Activated T-cell treated with anti-CD3 and anti-CD28 coated beads for 48 hours (primary cell): Measurements from ENCODE around the gene PPM1H.
"Not testable (repeated sequence)": the region's sequence is repeated elsewhere in the genome, so short reads cannot be mapped to it uniquely, and the experiment has no call there.

Experiments
- DNase-seq: peaks from one replicate; pipeline ENCODE4 v3.0.0-alpha.2; 2020; ENCODE audit warnings: low read depth

Gene PPM1H

DNA sequence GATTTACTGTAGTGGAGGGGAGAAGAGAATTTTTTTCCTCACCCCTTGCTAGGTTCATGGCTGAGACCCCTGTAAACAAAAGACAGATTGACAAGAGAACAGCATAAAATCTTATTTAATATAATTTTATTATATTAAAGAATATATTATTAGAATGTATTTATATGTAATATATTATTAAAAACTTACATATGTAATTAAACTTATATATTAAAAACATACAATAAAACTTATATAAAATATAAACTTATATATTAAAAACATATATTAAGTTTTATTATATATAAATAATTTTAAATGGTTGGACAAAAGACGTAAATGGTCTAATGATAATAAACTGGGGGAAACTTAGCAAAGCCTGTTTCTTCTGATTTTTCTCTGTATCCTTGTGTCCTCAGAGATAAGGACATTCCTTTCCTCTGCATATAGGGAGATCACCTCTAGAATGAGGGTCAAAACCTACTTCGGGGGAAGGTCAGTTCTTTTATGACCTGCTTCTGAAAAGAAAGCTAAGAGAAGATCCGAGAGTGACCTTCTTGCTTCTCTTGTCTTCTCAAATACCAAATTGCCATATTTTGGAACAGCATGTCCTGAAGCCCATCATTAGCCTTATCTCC, 8.9 kb upstream of the PPM1H start:
- DNase-seq: no peak

DNA sequence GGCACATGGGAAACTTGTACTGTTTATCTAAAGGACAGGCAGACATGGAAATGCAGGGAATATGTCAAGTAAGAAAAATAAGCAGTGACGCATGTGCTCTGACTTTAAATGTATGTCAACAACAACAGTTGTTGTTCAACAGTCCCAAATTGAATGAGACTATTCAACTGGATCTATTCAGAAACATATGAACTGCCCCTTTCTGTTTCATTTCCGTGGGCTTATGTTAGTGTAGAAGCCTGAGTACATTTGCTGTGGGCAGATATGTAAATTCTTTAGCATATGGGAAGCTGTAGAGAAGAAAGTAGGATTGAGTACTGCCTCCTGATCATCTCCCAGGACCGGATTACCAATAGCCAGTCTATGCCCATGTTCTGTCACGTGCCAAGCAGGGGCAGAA, 7.4 kb upstream of the PPM1H start:
- not testable (repeated sequence) for DNase-seq

DNA sequence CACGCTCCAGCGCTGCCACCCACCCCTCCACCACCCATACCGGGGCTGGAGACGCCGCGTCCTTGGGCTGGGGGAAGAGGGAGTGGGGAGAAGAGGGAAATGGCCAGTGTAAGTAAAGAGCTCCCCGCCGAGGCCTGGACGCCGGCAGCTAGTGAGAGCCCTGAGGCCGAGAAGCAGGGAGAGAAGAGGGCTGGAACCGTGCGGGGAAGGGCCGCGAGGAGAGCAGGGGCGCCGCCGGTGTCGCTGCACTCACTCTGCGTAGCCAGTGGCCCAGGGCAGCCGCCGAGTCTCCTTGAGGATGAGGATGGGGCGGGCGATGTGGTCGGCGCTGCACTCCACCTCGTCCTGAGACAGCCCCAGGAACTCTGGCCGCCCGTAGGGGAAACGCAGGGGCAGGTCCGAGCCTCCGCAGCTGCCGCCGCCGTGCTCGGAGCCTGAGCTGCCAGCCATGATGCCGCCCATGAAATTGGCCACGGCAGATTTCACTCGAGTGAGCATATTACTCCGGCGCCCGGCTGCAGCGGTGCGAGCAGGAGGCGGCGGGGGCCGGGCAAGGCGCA, 631 bp downstream of the PPM1H start:
- peak; percentile 21 for DNase-seq

DNA sequence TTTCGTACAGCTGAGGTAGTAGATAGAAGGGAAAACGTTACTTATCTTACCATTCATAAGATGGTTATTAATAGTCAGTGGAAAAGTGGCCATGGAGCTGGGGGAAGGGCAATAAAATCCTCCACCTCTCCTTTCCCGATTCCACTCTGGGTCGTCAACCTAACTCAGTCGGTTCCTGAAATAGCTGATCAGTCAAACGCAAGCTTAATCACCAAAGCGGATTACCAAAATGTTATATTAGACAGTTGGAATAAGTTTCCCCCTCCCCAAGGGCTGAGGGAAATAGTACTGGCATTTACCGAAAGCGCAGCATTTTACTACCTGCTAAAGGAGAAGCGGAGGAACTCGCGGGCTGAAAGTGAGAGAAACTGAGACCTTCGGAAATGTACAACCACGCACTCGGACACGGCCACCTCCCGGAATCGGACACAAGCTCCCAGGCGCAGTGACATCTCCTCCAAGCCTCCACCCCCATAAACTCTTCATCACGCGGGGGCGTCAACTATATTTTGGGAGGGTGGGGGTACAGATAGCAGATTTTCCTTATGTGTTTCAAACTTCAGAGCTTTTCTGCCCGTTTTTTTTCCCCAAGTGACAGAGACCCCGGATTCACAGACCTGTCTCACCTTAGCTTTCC, 1.2 kb downstream of the PPM1H start:
- DNase-seq: no peak

DNA sequence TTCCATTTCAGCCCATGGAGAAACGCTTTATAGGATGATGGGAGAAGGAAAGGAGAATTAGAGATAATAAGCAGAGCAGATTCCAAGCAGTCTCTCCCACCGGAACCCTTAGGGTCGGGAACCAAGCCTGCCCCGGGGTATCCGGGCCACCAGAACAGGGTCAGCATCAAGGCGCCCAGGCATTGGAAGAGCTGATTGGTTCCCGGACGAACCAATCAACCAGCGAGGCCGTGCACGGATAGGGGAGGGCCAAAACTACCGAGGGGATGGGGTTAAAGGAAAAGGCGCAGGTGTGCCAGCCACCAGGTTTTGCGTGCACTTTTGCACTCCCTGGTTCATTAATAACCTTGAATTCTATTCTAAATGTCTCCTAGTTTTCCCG, 1.7 kb downstream of the PPM1H start:
- no peak for DNase-seq

DNA sequence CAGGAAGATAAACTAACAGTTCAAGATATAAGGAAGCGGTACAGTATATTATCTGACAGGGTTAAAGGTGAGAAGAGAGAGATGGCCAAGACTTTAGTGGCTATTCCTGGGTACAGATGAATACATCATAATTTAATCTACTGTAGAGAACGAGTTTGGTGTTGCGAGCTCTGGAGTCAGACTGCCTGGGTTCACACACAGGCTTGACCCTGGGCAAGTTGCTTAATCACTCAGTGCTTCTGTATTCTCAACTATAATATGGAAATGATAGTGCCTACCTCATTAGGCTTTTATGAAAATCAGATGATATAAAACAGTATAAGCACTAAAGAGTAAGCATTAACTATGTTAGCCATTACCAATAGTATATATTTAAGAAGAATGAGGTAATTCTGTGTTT, 3.5 kb downstream of the PPM1H start:
- DNase-seq: no peak

DNA sequence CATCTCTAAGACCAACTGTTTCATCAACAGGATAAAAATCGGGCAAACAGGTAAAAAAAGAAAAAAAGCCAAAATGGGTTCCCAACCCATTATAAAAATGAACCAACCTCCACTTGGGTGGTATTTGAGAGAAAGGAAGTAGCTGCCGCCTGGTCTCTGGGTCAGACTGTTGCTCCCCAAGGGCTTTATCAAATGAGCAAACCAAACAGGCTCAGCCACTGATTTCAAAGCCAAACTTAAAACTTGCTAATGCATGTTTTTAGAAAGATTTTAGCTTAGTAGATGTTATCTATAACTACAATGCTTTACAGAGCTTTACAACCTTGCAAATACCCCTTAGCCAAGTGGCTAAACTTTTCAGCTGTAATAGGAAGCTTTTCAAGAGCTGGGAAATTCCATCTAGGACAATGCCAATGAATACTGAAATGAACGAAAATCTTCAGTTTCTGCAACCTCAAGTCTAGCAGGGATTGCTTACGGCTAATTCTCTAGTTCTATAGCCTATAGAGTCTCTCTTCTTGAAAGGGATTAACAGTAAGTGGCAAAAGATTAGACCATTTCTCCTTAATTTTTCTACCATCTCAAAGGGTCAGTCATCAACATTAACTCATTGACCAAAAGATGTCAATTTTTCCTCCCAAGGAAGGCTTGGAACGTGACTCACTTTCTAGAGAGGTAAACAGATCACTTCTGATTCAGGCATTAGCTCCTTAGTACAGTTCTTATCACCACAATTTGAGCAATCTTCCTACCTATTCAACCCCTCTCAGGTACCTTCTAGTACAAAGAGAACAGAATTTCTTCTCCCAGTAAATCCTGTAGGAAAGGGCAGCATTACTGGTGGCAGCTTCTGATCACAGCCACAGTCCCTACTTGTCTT, 4.2 kb downstream of the PPM1H start:
- no peak for DNase-seq

DNA sequence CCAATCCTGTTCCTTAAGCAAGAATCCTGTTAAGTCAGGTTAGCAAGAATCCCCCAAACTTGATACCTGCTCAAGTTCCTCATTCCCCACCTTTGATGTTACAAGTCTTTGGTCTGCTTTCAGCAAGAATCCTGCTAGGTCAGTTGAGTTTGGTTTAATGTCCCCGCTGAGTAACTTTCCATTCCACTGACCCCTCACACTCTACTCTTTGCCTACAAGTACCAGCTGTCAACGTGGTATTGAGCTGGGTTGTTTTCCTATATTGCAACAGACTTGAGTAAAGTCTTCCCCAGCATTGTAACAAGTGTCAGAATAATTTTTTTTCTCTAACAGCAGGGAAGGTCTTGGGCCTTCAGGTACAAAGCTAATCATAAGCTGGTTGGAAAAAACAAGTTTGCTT, 6.3 kb downstream of the PPM1H start:
- DNase-seq: no peak

DNA sequence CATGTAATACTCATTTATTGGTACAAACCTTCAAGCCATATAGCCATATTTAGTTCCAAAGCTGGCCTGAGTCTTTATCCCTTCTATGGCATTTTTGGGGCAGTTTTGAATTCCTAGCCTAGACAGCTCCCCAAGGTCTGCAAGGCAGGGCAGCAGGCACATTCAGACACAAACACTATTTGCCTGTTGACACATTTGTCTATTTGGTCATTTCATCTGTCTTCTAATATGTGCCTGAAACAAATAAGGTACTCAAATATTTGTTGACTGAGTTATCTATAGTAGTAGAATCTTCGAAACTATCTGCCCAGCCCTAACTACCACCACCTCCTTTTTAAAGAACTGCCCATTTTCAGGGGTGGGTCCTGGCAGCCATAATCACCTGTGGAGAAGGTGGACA, 9.3 kb downstream of the PPM1H start:
- no peak for DNase-seq

DNA sequence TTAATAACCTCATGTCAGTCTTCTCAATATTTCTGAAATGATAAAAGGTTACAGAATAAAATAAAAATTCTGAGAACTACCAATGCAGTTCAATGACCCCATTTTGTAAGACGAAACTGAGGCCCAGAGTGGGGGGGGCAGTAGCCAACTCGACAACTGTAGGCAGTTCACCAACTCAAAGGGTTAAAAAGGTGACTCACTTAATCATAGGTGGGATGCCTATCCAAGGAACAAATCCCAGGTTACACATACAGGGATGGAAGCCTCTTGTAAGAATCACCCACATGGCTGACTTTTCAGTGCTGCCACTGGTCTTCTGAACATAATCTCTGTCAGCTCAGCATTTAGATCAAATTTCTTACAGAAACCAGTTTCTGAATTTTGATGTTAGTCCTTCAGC, 10.9 kb downstream of the PPM1H start:
- DNase-seq: no peak

DNA sequence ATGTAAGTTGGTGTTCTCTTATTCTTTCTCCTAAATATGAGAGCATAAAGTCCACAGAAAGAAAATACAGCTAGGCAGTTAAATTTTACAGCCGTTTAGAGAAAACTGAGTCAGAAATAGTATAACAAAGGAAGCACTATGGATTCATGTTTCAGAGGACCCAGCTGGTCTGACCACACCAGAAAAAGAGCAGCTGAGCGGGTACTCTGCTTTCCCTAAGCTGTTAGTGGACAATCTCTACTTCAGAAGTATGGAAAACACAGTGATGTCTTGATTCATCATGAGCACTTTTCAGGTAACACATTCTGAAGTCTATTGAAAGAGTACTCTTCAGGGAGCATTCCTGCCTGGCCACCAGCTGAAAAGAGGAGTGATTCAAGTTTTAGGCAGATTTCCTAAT, 12.4 kb downstream of the PPM1H start:
- no peak for DNase-seq

DNA sequence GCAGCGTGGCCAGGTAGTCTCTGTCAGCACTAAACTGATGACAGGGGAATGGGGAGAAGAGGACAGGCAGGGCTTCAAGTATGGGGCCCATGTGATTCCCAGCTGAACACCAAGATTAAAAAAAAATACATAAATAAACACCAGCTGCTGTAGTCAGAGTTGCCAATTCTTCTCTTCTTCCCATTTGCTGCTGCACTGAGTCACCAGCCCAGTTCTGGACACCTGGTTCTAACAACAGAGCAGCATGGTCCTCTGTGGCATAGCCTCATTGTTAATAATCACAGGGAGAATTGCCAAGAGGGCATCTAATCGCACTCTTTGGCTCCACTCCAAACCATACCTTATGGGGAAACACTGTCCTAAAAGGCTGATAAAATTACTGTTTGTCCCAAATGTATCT, 15.1 kb downstream of the PPM1H start:
- DNase-seq: no peak

DNA sequence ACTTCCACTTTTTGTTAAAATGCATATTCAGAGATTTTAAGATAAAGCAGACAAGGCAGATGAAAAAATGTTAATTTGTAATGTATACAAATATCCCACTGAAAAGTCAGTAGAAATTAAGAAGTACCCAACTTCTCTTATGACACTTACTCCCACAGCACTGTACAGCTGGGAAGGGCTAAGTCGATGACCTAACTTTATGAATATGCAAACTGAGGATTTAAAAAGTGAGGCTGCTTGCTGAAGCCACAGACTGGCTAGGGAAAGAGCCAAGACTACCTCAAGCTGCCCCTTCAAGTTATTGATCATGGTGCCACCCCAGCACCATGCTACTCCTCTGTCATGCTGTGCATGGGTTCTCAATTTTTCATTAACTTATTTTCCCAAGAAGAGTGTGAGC, 17.0 kb downstream of the PPM1H start:
- DNase-seq: no peak

DNA sequence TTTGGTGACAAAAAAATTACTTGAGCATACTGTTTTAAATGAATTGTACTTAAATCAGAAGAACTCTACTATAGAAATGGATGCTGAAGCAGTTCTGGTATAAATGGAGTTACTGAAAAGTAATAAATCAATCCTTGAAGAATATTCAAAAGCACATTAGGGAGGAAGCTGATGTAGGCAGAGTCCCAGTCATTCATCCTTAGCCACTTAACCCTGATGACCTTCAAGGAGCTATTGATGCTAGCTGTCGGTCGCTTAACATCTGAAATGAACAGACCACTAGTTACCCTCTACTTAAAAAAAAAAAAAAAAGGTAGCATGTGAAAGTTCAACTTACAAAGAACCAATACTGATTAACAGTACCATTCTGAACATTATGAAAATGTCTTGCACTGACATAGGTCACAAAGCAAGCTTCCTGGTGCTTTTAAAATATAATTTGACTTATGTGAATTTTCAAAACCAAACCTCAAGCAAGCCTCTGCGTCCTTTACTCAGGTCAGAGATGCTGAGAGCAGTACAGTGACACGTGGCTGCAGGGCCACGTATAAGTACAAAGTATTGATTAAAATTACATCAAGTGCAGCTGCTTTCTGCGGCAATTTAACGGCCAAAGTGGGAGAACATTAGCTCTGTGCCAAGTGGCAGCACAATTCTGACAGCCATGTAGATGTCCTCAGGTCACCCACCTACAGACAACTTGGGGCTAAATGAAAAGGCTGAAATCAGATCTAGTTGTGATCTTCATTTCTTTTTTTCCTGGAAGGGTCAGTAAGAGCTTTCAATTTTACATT, 18.1 kb downstream of the PPM1H start:
- no peak for DNase-seq

DNA sequence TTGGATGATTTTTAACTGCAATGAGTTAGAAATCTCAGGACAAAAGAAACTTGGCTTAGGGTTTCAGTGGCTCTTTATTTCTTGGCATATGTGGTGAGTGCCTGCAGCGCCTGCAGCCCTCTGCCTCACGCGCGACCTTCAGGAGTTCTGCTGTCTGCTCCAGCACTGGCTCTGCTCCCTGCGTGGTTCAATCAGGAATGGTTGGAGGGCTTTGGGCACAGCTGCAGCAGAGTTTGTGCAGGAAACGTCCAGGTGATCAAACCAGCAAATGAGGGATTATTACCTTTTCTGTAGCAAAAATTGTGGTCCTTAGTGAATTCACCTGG, 19.8 kb downstream of the PPM1H start:
- no peak for DNase-seq

DNA sequence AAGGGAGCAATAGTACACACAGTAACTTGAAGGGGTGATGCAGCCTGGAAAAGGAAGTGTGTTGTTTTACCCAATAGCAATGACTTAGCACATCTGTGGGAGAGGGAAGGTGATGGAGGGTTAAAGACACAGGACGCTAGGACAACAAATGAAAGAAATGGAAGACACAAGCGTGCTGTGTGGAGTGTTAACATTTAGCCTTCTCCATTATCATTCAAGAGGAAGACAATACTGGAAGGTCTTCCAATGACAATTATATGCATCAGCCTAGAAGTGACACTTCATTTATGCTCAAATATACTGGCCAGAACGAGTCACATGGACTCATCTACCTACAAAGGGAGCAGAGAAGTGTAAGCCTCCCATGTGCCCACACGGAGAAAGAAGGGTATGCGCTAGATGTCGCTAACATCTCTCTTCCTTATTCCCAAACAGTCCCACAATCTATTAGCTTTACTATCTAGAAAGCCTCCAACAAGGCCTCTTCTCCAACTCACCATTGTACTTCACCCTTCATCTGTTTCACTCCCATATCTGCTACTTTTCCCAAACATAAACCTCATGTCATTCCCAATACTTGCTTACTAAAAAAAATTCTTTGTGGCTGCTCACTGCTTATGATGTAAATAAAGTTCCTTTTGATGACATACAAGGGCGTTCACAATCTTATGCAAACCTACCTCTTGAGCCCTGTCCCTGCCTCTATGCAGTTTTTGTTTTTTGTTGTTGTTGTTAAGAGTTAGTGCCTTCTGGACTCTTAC, 20.3 kb downstream of the PPM1H start:
- DNase-seq: no peak

DNA sequence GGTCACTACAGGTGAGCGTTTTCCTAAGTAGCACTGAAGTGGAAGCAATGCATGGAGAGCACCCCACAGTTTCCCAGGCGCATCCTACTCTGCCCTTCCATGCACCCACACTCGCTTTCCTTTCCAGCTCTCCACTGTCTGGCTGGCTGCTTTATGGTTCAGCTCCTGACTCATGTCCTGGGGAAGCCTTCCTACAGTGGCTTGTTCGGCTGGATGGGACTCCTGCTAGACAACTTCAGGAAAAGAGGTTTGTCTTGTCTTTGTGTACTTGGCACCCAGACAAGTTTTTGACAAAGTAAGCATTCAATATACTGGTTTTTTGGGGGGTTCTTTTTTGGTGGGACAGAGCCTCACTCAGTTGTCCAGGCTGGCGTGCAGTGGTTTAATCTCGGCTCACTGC, 21.6 kb downstream of the PPM1H start:
- no peak for DNase-seq

DNA sequence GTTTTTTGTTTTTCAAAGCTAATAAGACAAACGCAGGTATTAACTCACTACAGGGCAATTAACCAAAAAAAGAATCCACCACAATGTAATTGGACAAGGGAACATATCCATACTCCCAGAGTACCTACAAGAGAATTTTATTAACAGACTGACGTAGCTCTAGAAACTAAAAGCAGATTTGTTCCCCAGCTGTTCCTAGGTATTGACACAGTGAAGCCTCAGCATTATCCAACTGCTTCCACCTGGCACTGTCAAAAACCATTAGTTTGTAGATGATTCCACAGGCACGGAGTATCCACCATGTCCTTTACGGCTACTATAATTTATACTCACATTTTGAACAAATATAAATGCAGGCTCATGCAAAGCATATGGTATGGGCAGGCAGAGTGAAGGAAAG, 22.3 kb downstream of the PPM1H start:
- DNase-seq: no peak

DNA sequence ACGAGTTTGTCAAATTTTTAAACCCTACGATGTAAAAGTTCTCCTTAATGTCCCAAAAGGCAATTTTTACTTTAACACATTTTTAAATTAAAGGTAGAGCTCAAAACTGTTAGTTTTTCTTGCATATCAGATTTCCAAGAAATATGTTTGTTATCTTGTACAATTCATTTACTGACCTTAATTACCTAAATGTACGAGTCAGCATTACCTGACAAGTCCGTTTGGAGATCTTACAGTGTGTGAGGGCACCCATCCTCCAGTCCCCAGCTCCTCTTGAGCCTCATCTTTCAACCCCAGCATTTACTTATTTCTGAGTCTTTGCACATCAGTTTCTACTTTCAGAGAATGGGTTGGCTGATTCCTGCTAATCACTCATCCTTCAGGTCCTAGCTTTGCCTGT, 23.7 kb downstream of the PPM1H start:
- no peak for DNase-seq

DNA sequence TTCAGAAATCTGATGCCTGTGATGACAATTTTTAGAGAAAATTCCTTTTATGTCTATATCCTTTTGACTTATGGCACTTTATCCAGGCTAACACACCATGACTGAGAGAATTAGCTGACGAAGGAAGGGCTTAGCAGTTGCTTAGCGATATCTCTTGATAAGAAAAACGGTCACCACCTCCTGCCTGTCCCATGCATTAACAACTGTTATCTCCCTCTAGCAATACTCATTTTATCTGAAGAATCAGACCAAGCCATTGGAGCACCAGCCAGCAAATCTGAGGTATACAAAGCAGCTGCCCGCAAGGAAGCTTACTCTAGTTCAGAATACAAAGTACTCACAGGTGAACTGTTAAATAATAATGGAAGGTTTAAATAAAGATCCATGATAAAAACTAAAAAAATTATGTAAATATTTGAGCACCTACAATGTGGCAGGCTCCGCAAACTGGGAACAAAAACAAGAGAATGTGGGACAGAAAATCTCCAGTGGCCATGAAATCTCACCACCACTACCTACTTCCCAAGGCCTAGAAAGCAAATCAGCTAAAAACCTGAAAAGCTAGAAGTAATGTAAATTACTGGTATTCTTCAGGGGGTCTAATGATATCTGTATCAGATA, 24.3 kb downstream of the PPM1H start:
- DNase-seq: no peak

DNA sequence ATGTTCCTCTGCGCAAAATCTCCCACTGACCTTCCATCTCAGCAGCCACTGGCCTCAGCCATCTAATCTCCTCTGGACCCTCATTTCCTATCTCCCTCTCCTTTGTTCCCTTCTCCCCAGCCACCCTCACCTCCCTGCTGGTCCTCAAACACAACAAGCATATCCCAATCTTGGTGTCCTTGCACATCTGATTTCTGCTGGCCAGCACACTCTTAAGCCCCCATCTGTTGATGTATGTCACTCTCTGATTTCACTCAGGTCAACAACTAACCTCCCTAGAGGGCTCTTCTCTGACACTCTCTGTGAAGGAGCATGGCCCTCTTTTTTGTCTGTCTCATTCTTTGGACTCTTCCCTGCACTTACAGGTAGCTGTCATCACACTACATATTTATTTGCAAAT, 25.6 kb downstream of the PPM1H start:
- no peak for DNase-seq
